ENCODE data around the gene GIGYF2. TPM values are rescaled to one million over a fixed set of nuclear protein-coding genes. Genes with fewer than 3 reads are reported as not detected.

The GIGYF2 gene
- total and polyA plus RNA-seq, 2 of the 13 experiments (the other 11 are each of a cell fraction or from before 2014, with no cell fraction given) = 44.9 to 73.5 TPM

DNA sequence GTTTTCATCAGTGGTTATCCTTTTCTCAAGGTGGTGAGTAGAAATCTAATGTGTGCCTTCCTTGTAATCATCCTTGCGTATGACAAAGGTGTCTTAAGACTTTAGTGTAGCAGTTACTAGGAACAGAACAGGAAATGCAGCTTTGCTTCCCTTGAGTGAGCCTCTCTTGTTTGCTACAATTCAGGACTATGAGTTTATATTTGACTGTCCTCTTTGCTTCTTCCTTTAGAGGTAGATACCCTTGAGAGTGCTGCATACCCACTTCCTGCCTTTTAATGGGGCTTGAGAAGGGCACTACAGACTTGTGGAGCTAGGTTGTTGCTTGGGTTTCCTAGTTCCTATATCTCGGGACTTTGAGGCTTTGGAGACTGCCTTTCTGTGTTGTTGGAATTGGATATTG, 75.4 kb downstream of the GIGYF2 start:
- FAIRE-seq = no peak
- ChIA-PET CTCF (ENCODE audit: low intra/inter-chr PET ratio, low total read pairs) (no interaction called here), POLR2A (no interaction called here)
- ATAC-seq = no peak
- no TSS peak for BruUV-seq (replicated peaks)
- Histone ChIP-seq H3K4me2 (ENCODE audit: low read depth, low read length) (no peak overlapping the region), H2AFZ (ENCODE audit: low read length) (no peak overlapping the region), H3K4me1 (ENCODE audit: insufficient read depth, low read length) (no peaks in the 10 kb centered on the region), H3K79me2 (ENCODE audit: insufficient read depth, low read length) (no peaks in the 10 kb centered on the region), H3K9me3 (ENCODE audit: low read length) (no peaks in the 10 kb centered on the region), H4K20me1 (ENCODE audit: insufficient read depth, low read length) (no peaks in the 10 kb centered on the region), H3K4me3 (replicated peaks in 1 of 3; ENCODE audit: insufficient read depth in 1 of 3, low read depth in 2 of 3, low read length in 3 of 3) (no peak overlapping the region), H3K9ac (ENCODE audit: insufficient read depth, low read depth, low read length) (no peak overlapping the region), H3K36me3 (replicated peaks in 1 of 2; ENCODE audit: control insufficient read depth in 1 of 2, insufficient read depth in 2 of 2, low read length in 2 of 2) (peaks cover 7 to 48% of the 10 kb centered on the region in 2 experiments), H3K27ac (ENCODE audit: extremely low read length, insufficient read depth, low read length) (no peak overlapping the region), H3K27me3 (ENCODE audit: control insufficient read depth in 1 of 2, insufficient read depth in 2 of 2, low read length in 2 of 2) (no peaks in the 10 kb centered on the region)
- in situ Hi-C loops (cut with HindIII; ENCODE audit: extremely low pct_ligation_motif_present, low pct_unique_long_range_greater_than_20kb) (no loop called here), intact Hi-C loops (cut with micrococcal nuclease; ENCODE audit: unreplicated experiment) (no loop called here)
- WGBS (ENCODE audit: low lambda C conversion rate) = 98% methylated on average over 2 of the region's 2 CpGs
- DNase-seq (ENCODE audit: low spot score) = no peak
- TF ChIP-seq JUNB (CRISPR knock-in tag; IDR thresholded peaks at IDR 0.05; ENCODE audit: borderline replicate concordance) = no peak
- no peak for TF ChIP-seq KLF12 (CRISPR knock-in tag; IDR thresholded peaks at IDR 0.05; ENCODE audit: borderline replicate concordance)
- TF ChIP-seq PHB2 (IDR thresholded peaks at IDR 0.05; ENCODE audit: partially characterized antibody) = no peak
- no peak for TF ChIP-seq ZNF891 (CRISPR knock-in tag; IDR thresholded peaks at IDR 0.05)
- TF ChIP-seq, protein P1, sequence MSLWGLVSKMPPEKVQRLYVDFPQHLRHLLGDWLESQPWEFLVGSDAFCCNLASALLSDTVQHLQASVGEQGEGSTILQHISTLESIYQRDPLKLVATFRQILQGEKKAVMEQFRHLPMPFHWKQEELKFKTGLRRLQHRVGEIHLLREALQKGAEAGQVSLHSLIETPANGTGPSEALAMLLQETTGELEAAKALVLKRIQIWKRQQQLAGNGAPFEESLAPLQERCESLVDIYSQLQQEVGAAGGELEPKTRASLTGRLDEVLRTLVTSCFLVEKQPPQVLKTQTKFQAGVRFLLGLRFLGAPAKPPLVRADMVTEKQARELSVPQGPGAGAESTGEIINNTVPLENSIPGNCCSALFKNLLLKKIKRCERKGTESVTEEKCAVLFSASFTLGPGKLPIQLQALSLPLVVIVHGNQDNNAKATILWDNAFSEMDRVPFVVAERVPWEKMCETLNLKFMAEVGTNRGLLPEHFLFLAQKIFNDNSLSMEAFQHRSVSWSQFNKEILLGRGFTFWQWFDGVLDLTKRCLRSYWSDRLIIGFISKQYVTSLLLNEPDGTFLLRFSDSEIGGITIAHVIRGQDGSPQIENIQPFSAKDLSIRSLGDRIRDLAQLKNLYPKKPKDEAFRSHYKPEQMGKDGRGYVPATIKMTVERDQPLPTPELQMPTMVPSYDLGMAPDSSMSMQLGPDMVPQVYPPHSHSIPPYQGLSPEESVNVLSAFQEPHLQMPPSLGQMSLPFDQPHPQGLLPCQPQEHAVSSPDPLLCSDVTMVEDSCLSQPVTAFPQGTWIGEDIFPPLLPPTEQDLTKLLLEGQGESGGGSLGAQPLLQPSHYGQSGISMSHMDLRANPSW (CRISPR knock-in tag; IDR thresholded peaks at IDR 0.05; ENCODE audit: borderline replicate concordance) = no peak
- TF ChIP-seq, protein P2, sequence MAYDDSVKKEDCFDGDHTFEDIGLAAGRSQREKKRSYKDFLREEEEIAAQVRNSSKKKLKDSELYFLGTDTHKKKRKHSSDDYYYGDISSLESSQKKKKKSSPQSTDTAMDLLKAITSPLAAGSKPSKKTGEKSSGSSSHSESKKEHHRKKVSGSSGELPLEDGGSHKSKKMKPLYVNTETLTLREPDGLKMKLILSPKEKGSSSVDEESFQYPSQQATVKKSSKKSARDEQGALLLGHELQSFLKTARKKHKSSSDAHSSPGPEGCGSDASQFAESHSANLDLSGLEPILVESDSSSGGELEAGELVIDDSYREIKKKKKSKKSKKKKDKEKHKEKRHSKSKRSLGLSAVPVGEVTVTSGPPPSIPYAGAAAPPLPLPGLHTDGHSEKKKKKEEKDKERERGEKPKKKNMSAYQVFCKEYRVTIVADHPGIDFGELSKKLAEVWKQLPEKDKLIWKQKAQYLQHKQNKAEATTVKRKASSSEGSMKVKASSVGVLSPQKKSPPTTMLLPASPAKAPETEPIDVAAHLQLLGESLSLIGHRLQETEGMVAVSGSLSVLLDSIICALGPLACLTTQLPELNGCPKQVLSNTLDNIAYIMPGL (CRISPR knock-in tag; IDR thresholded peaks at IDR 0.05; ENCODE audit: borderline replicate concordance in 1 of 2, low read depth in 1 of 2) = no peak
- TF ChIP-seq, protein P3, sequence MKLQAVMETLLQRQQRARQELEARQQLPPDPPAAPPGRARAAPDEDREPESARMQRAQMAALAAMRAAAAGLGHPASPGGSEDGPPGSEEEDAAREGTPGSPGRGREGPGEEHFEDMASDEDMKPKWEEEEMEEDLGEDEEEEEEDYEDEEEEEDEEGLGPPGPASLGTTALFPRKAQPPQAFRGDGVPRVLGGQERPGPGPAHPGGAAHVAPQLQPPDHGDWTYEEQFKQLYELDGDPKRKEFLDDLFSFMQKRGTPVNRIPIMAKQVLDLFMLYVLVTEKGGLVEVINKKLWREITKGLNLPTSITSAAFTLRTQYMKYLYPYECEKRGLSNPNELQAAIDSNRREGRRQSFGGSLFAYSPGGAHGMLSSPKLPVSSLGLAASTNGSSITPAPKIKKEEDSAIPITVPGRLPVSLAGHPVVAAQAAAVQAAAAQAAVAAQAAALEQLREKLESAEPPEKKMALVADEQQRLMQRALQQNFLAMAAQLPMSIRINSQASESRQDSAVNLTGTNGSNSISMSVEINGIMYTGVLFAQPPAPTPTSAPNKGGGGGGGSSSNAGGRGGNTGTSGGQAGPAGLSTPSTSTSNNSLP (IDR thresholded peaks at IDR 0.05; ENCODE audit: low read depth, low read length) = no peak
- TF ChIP-seq, protein P4, sequence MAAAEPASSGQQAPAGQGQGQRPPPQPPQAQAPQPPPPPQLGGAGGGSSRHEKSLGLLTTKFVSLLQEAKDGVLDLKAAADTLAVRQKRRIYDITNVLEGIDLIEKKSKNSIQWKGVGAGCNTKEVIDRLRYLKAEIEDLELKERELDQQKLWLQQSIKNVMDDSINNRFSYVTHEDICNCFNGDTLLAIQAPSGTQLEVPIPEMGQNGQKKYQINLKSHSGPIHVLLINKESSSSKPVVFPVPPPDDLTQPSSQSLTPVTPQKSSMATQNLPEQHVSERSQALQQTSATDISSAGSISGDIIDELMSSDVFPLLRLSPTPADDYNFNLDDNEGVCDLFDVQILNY (CRISPR knock-in tag; conservative IDR thresholded peaks at IDR 0.05) = no peak
- no peak for TF ChIP-seq RCOR2 (CRISPR knock-in tag; IDR thresholded peaks at IDR 0.05)
- TF ChIP-seq, protein P5, sequence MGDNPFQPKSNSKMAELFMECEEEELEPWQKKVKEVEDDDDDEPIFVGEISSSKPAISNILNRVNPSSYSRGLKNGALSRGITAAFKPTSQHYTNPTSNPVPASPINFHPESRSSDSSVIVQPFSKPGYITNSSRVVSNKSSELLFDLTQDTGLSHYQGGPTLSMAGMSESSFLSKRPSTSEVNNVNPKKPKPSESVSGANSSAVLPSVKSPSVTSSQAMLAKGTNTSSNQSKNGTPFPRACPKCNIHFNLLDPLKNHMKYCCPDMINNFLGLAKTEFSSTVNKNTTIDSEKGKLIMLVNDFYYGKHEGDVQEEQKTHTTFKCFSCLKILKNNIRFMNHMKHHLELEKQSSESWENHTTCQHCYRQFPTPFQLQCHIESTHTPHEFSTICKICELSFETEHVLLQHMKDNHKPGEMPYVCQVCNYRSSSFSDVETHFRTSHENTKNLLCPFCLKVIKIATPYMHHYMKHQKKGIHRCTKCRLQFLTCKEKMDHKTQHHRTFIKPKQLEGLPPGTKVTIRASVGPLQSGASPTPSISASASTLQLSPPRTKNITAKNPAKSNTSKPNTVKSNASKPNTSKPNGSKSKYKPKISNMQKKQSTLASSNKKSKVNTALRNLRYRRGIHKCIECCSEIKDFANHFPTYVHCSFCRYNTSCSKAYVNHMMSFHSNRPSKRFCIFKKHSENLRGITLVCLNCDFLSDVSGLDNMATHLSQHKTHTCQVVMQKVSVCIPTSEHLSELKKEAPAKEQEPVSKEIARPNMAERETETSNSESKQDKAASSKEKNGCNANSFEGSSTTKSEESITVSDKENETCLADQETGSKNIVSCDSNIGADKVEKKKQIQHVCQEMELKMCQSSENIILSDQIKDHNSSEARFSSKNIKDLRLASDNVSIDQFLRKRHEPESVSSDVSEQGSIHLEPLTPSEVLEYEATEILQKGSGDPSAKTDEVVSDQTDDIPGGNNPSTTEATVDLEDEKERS (CRISPR knock-in tag; IDR thresholded peaks at IDR 0.05) = no peak
- TF ChIP-seq, protein P6, sequence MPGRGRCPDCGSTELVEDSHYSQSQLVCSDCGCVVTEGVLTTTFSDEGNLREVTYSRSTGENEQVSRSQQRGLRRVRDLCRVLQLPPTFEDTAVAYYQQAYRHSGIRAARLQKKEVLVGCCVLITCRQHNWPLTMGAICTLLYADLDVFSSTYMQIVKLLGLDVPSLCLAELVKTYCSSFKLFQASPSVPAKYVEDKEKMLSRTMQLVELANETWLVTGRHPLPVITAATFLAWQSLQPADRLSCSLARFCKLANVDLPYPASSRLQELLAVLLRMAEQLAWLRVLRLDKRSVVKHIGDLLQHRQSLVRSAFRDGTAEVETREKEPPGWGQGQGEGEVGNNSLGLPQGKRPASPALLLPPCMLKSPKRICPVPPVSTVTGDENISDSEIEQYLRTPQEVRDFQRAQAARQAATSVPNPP (CRISPR knock-in tag; IDR thresholded peaks at IDR 0.05) = no peak
- TF ChIP-seq ZNF772 (CRISPR knock-in tag; IDR thresholded peaks at IDR 0.05) = no peak
